DND-41 (cell line): ENCODE measurements around the gene RANBP17.
A peak's percentile ranks its signal among the peaks of the same experiment; 100 is the strongest.

ENCODE experiments used
- ATAC-seq: fragments of 200-7000 bp; cut with Tn5 transposase; 3 replicates; pipeline ENCODE4 v1.9.1; 2021; ENCODE audit warnings: low read depth; ENCODE audit not compliant: insufficient read depth
- DNase-seq: peaks from one replicate; pipeline ENCODE4 v3.0.0-alpha.2; 2020
- H2AFZ ChIP-seq: 2 replicates; pipeline ENCODE4 v1.6.0; 2012; ENCODE audit warnings: low read depth, low read length
- H3K27ac ChIP-seq: 2 replicates; pipeline ENCODE4 v1.5.1; 2012; ENCODE audit warnings: low read length, inconsistent platforms
- H3K27me3 ChIP-seq: fragments of 200-600 bp; sonication (generic); 2 replicates; pipeline ENCODE4 v1.6.0; 2012; ENCODE audit warnings: low read length, mild to moderate bottlenecking, inconsistent platforms; ENCODE audit not compliant: insufficient read depth, poor library complexity
- H3K36me3 ChIP-seq: 2 replicates; pipeline ENCODE4 v1.5.1; 2012; ENCODE audit warnings: low read length, inconsistent platforms; ENCODE audit not compliant: insufficient read depth
- H3K4me1 ChIP-seq: 2 replicates; pipeline ENCODE4 v1.5.1; 2012; ENCODE audit warnings: mild to moderate bottlenecking, low read length; ENCODE audit not compliant: insufficient read depth
- H3K4me2 ChIP-seq: 2 replicates; pipeline ENCODE4 v1.6.0; 2012; ENCODE audit warnings: mild to moderate bottlenecking, moderate library complexity, low read length, inconsistent platforms; ENCODE audit not compliant: insufficient read depth
- H3K4me3 ChIP-seq, 2 experiments: fragments of 200-600 bp in 1 of 2; shearing (Covaris generic) in 1 of 2; 2 replicates each; pipeline ENCODE4 v1.5.1; 2012 to 2016; ENCODE audit warnings: inconsistent platforms in 2 of 2, low read length in 2 of 2, mild to moderate bottlenecking in 2 of 2, low read depth in 1 of 2, moderate library complexity in 1 of 2
- H3K79me2 ChIP-seq: 2 replicates; pipeline ENCODE4 v1.6.0; 2012; ENCODE audit warnings: low read length, inconsistent platforms; ENCODE audit not compliant: insufficient read depth
- H3K9ac ChIP-seq: 2 replicates; pipeline ENCODE4 v1.6.0; 2012; ENCODE audit warnings: low read depth, mild to moderate bottlenecking, inconsistent platforms, low read length, moderate library complexity
- H3K9me3 ChIP-seq: 2 replicates; pipeline ENCODE4 v1.5.1; 2012; ENCODE audit warnings: low read length, moderate library complexity, mild to moderate bottlenecking, inconsistent platforms; ENCODE audit not compliant: insufficient read depth, severe bottlenecking
- H4K20me1 ChIP-seq: 2 replicates; pipeline ENCODE4 v1.6.0; 2012; ENCODE audit warnings: low read length; ENCODE audit not compliant: insufficient read depth
- EZH2 ChIP-seq: IDR thresholded peaks from 3 replicates; pipeline ENCODE4 v1.6.1; 2012; ENCODE audit warnings: borderline replicate concordance, low read depth, mild to moderate bottlenecking, moderate library complexity, low read length, inconsistent platforms; ENCODE audit not compliant: severe bottlenecking
- TF ChIP-seq, protein P1 (sequence below): IDR thresholded peaks from 2 replicates; pipeline ENCODE4 v1.5.1; 2012; ENCODE audit warnings: borderline replicate concordance, low read length, moderate library complexity, mild to moderate bottlenecking; ENCODE audit not compliant: poor library complexity, severe bottlenecking; ENCODE audit errors: extremely low read depth

RANBP17 gene

DNA sequence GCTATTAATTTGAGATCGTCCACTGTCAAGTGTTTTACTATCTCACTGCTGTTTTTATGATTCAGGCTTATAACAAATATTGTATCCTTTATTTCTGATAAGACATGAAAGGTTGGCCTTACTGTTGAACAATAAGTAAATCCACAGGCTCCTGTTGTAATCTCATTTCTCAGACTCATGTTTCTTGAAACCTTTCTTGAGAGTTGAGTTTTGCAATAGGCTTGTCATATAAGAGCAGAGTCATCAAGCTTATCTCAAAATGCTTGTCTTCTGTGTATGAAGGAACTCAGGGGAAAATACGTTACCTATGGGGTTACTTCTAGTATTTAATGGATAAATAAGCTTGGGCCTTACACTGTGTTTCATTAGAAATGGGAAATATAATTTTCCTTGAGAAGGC is 438.0 kb downstream of the RANBP17 start:
- Histone ChIP-seq H3K4me1 (peaks cover 39% of the 10 kb centered on the region), H3K27me3 (no peaks in the 10 kb centered on the region), H2AFZ (no peak overlapping the region), H3K27ac (no peak overlapping the region), H3K9me3 (no peaks in the 10 kb centered on the region), H3K4me3 (no peak overlapping the region), H3K36me3 (peaks cover 32% of the 10 kb centered on the region), H3K79me2 (peaks cover 59% of the 10 kb centered on the region), H4K20me1 (peaks cover 37% of the 10 kb centered on the region), H3K9ac (no peak overlapping the region), H3K4me2 (no peak overlapping the region)
- no peak for TF ChIP-seq EZH2
- TF ChIP-seq, protein P1, sequence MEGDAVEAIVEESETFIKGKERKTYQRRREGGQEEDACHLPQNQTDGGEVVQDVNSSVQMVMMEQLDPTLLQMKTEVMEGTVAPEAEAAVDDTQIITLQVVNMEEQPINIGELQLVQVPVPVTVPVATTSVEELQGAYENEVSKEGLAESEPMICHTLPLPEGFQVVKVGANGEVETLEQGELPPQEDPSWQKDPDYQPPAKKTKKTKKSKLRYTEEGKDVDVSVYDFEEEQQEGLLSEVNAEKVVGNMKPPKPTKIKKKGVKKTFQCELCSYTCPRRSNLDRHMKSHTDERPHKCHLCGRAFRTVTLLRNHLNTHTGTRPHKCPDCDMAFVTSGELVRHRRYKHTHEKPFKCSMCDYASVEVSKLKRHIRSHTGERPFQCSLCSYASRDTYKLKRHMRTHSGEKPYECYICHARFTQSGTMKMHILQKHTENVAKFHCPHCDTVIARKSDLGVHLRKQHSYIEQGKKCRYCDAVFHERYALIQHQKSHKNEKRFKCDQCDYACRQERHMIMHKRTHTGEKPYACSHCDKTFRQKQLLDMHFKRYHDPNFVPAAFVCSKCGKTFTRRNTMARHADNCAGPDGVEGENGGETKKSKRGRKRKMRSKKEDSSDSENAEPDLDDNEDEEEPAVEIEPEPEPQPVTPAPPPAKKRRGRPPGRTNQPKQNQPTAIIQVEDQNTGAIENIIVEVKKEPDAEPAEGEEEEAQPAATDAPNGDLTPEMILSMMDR: no peak
- ATAC-seq: no peak
- DNase-seq: no peak

GRCh38 chr5:171300358-171300757 is 438.5 kb downstream of the RANBP17 start:
- peaks cover 64% of the 10 kb centered on the region for H3K79me2 ChIP-seq
- no peaks in the 10 kb centered on the region for H3K9me3 ChIP-seq
- H3K4me1 ChIP-seq: peaks cover 39% of the 10 kb centered on the region
- H3K27me3 ChIP-seq: no peaks in the 10 kb centered on the region
- H4K20me1 ChIP-seq: peaks cover 42% of the 10 kb centered on the region
- H2AFZ ChIP-seq: no peak overlapping the region
- H3K27ac ChIP-seq: no peak overlapping the region
- H3K4me2 ChIP-seq: no peak overlapping the region
- H3K36me3 ChIP-seq: peaks cover 37% of the 10 kb centered on the region
- no peak overlapping the region for H3K4me3 ChIP-seq
- TF ChIP-seq, protein P1: no peak
- no peak for TF ChIP-seq EZH2
- H3K9ac ChIP-seq: no peak overlapping the region
- no peak for ATAC-seq
- no peak for DNase-seq

DNA sequence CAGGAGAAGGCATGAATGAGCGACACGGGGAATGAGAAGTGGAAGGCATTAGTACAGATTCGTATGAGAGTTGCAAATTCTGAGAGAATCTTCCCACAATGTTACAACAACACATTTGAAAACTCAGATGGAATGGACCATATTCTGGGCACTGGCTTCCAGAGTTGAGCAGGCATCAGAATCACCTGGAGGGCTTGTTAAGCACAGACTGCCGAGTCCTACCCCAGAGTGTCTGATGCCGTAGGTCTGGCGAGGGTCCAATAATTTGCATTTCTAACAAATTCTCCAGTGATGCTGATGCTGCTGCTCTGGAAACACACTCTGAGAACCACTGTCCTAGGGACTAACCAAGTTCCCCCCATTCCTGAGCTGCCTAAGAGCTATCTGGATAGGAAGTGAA is 444.3 kb downstream of the RANBP17 start:
- ATAC-seq: no peak
- peaks cover 62% of the 10 kb centered on the region for H4K20me1 ChIP-seq
- H3K27me3 ChIP-seq: no peaks in the 10 kb centered on the region

More for the DNA sequence above, 444.3 kb downstream of the RANBP17 start:
- Histone ChIP-seq H3K36me3 (peaks cover 65% of the 10 kb centered on the region), H3K9me3 (peaks cover 2% of the 10 kb centered on the region), H2AFZ (no peak overlapping the region), H3K4me1 (peaks cover 40% of the 10 kb centered on the region), H3K4me3 (peak overlapping the region; percentile 31 to 66; a peak in 3 of 4 replicates), H3K9ac (peak overlapping the region; percentile 98), H3K79me2 (peaks cover 94% of the 10 kb centered on the region), H3K4me2 (peak overlapping the region; percentile 65), H3K27ac (peak overlapping the region; percentile 96)
- no peak for DNase-seq
- TF ChIP-seq, protein P1: no peak
- TF ChIP-seq EZH2: no peak
